SU-DHL-6 (cell line): ENCODE results near the gene RTEL1.

ENCODE experiments used
- EZH2phosphoT487 ChIP-seq: fragments of 200-600 bp; sonication (generic), shearing (Covaris generic); conservative IDR thresholded peaks from 2 replicates; pipeline ENCODE4 v1.6.1; 2018; ENCODE audit warnings: mild to moderate bottlenecking, antibody characterized with exemption, low read length, moderate library complexity, mixed read lengths
- TF ChIP-seq, protein P1 (sequence below): fragments of 200-600 bp; sonication (generic); IDR thresholded peaks from one replicate; pipeline ENCODE4 v1.5.1; 2017; ENCODE audit warnings: antibody characterized with exemption, mild to moderate bottlenecking, low read length, moderate library complexity; ENCODE audit not compliant: insufficient read depth, poor library complexity, severe bottlenecking

DNA sequence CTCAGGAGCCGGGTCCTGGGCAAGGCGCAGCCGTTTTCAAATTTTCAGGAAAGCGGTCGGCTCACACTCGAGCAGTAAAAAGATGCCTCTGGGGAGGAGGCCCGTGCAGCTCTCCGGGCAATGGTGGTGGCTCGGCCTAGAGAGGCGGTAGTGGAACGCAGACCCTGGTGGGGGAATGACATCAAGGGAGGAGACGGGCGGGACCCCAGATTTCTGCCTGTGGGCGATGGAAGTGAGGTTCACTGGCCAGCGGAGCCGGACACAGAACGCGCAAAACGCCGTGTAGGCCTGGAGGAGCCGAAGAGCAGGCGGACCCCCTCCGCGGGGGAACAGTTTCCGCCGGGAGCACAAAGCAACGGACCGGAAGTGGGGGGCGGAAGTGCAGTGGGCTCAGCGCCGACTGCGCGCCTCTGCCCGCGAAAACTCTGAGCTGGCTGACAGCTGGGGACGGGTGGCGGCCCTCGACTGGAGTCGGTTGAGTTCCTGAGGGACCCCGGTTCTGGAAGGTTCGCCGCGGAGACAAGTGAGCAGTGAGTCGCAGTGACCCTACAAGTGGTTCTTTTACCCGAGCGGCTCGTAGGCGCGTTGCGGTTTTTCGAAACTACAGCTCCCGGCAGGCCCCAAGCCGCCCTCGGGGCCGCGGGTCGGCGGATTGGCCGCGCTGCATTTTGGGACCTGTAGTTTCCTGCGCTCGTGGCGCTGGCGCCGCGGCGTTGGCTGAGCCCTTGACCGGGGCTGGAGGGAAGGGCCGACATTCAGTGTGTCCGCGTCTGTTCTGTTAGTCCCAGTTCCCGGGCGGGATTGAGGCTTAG is at the start of gene RTEL1:
- no peak for TF ChIP-seq EZH2phosphoT487
- TF ChIP-seq, protein P1, sequence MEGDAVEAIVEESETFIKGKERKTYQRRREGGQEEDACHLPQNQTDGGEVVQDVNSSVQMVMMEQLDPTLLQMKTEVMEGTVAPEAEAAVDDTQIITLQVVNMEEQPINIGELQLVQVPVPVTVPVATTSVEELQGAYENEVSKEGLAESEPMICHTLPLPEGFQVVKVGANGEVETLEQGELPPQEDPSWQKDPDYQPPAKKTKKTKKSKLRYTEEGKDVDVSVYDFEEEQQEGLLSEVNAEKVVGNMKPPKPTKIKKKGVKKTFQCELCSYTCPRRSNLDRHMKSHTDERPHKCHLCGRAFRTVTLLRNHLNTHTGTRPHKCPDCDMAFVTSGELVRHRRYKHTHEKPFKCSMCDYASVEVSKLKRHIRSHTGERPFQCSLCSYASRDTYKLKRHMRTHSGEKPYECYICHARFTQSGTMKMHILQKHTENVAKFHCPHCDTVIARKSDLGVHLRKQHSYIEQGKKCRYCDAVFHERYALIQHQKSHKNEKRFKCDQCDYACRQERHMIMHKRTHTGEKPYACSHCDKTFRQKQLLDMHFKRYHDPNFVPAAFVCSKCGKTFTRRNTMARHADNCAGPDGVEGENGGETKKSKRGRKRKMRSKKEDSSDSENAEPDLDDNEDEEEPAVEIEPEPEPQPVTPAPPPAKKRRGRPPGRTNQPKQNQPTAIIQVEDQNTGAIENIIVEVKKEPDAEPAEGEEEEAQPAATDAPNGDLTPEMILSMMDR: no peak
